H1 (cell line): ENCODE data around the gene CDK2. TPM values are rescaled to one million over a fixed set of nuclear protein-coding genes. Genes with fewer than 3 reads are reported as not detected.

Experiments used
- BACH1 ChIP-seq: IDR thresholded peaks from 2 replicates; pipeline ENCODE4 v1.6.1; 2012; ENCODE audit warnings: low read length, improper control_type of control experiment
- CTBP2 ChIP-seq: IDR thresholded peaks from 2 replicates; pipeline ENCODE4 v1.7.0; 2011; ENCODE audit warnings: borderline replicate concordance, mild to moderate bottlenecking, moderate library complexity, mixed read lengths, low read length; ENCODE audit not compliant: insufficient read depth, insufficient read length
- NANOG ChIP-seq: IDR thresholded peaks from 2 replicates; pipeline ENCODE4 v1.6.1; 2011; ENCODE audit warnings: low read length, low read depth, mild to moderate bottlenecking, inconsistent platforms; ENCODE audit not compliant: insufficient read depth, poor library complexity, severe bottlenecking
- PHF8 ChIP-seq: fragments of 200-600 bp; sonication (generic); conservative IDR thresholded peaks from 2 replicates; pipeline ENCODE4 v1.7.1; 2012; ENCODE audit warnings: low read depth, mild to moderate bottlenecking, inconsistent platforms, low read length, moderate library complexity
- POLR2A ChIP-seq, 2 experiments: IDR thresholded peaks; 1 replicate in 1 of 2; 2 replicates in 1 of 2; pipeline ENCODE4 v1.6.1; 2011; ENCODE audit warnings: low read depth in 2 of 2, low read length in 2 of 2, mild to moderate bottlenecking in 2 of 2; ENCODE audit errors: control extremely low read depth in 1 of 2
- POU5F1 ChIP-seq: IDR thresholded peaks from 2 replicates; pipeline ENCODE4 v1.6.1; 2011; ENCODE audit warnings: low read depth, mild to moderate bottlenecking, low read length, moderate library complexity
- polyA plus RNA-seq, 7 experiments: library from polyadenylated mRNA; depleted of rRNA in 3 of 7; stranded (reverse) in 5 of 7; unstranded in 2 of 7; fragments of >200 nt in 5 of 7; fragments of 200-250 nt in 2 of 7; gene quantifications; 1 replicate in 5 of 7; 2 replicates in 1 of 7; 4 replicates in 1 of 7; pipeline versions ENCODE4 v1.2.1 to v1.2.3, GENCODE V29; 2011 to 2013; ENCODE audit warnings: missing spikeins in 2 of 7, mixed read lengths in 2 of 7
- total RNA-seq: library from RNA; stranded (reverse); fragmentation: NEBNext Ultra II Directional; extraction: Animal tissue kit (Norgen Biotek cat#: 25700); gene quantifications from 2 replicates; pipeline ENCODE4 v1.2.1, GENCODE V29; 2021

CDK2 gene
- total and polyA plus RNA-seq, 2 of the 8 experiments (the other 6 are each of a cell fraction or from before 2014, with no cell fraction given) = 39.4 to 42.5 TPM

- no peak for TF ChIP-seq BACH1
- no peak for TF ChIP-seq POU5F1
- no peak for TF ChIP-seq PHF8
- no peak for TF ChIP-seq CTBP2
- TF ChIP-seq NANOG = no peak
- TF ChIP-seq POLR2A (IDR thresholded peaks at IDR 0.05; ENCODE audit: control extremely low read depth in 1 of 2, low read depth in 2 of 2, low read length in 2 of 2) = no peak
These were observed 24.0 kb upstream of the CDK2 start (continued) for GRCh38 chr12:55942577-55943136.
